Endothelial cell of umbilical vein (primary cell): ENCODE results near the gene SAPCD2.
A peak's percentile ranks its signal among the peaks of the same experiment; 100 is the strongest.

Experiments used
- CTCF ChIP-seq, 2 donors: IDR thresholded peaks; 1 replicate in 1 of 2; 2 replicates in 1 of 2; pipeline ENCODE4 v1.5.1; 2011; ENCODE audit warnings: low read length in 2 of 2, mild to moderate bottlenecking in 2 of 2, moderate library complexity in 2 of 2, control low read depth in 1 of 2, inconsistent platforms in 1 of 2, low read depth in 1 of 2; ENCODE audit not compliant: insufficient read depth in 1 of 2; ENCODE audit errors: extremely low read depth in 1 of 2
- EZH2 ChIP-seq: IDR thresholded peaks from 2 replicates; pipeline ENCODE4 v1.6.1; 2012; ENCODE audit warnings: borderline replicate concordance, low read depth, mild to moderate bottlenecking, moderate library complexity, low read length, inconsistent platforms; ENCODE audit not compliant: severe bottlenecking
- GATA2 ChIP-seq: IDR thresholded peaks from 2 replicates; pipeline ENCODE4 v1.7.0; 2011; ENCODE audit warnings: low read depth, mild to moderate bottlenecking, moderate library complexity, mixed read lengths, low read length; ENCODE audit not compliant: insufficient read length, insufficient read depth
- JUN ChIP-seq: IDR thresholded peaks from 2 replicates; pipeline ENCODE4 v1.6.1; 2011; ENCODE audit warnings: borderline replicate concordance, low read depth; ENCODE audit not compliant: insufficient read length, insufficient read depth
- MYC ChIP-seq: IDR thresholded peaks from one replicate; pipeline ENCODE4 v1.6.1; 2011; ENCODE audit warnings: mild to moderate bottlenecking, low read depth, low read length
- POLR2A ChIP-seq: IDR thresholded peaks from 2 replicates; pipeline ENCODE4 v1.6.1; 2012; ENCODE audit warnings: low read depth, mild to moderate bottlenecking, control low read depth, low read length

- TF ChIP-seq CTCF (IDR thresholded peaks at IDR 0.05; ENCODE audit: extremely low read depth in 1 of 2, insufficient read depth in 1 of 2, low read depth in 1 of 2, low read length in 2 of 2) (peak; percentile 54 to 79), POLR2A (no peak), JUN (no peak), EZH2 (no peak), GATA2 (no peak), MYC (no peak)
These were observed 20.6 kb downstream of the SAPCD2 start for GRCh38 chr9:137049544-137050449.
